GM19395 (cell line): ENCODE results near the gene CYB561A3.
A peak's percentile ranks its signal among the peaks of the same experiment; 100 is the strongest.
"Not testable (repeated sequence)": the region's sequence is repeated elsewhere in the genome, so short reads cannot be mapped to it uniquely, and the experiment has no call there.

ENCODE experiments used
- ATAC-seq: cut with Tn5 transposase; IDR thresholded peaks from one replicate; pipeline ENCODE4 v1.9.1; 2021; ENCODE audit warnings: mild to moderate bottlenecking, moderate library complexity; ENCODE audit not compliant: unreplicated experiment

Gene CYB561A3, protein sequence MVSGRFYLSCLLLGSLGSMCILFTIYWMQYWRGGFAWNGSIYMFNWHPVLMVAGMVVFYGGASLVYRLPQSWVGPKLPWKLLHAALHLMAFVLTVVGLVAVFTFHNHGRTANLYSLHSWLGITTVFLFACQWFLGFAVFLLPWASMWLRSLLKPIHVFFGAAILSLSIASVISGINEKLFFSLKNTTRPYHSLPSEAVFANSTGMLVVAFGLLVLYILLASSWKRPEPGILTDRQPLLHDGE

GRCh38 chr11:61361741-61362541 is at the start of gene CYB561A3, which contains the start of gene TMEM138:
Gene CYB561A3 (minus strand): TSS chr11:61361882. CDS start chr11:61356713, 5,169 bp downstream.
Gene TMEM138 (plus strand): TSS chr11:61362374. CDS start chr11:61364391, 2,017 bp downstream.
- peak; percentile 87 for ATAC-seq

- ATAC-seq = no peak
These were observed 45.5 kb upstream of the CYB561A3 start for GRCh38 chr11:61406991-61407728.

DNA sequence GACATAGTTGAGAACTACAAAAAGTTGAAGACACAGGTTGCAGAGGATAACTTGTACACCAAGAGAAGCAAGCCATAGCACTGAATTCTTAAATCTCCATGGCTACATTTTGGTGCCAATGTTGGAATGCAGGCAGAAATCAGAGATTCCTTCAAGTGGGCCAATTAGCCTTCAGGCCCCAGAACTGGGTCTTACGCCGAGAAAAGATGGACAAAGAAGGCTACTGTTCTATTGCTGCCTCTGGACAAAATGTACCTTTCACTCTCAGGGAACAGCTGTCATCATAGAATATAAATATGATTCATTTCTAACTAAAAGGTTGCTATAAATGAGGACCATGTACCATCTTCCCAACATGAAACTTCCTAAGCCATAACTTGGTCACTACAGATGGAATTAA is 44.4 kb upstream of the CYB561A3 start:
- no peak for ATAC-seq

DNA sequence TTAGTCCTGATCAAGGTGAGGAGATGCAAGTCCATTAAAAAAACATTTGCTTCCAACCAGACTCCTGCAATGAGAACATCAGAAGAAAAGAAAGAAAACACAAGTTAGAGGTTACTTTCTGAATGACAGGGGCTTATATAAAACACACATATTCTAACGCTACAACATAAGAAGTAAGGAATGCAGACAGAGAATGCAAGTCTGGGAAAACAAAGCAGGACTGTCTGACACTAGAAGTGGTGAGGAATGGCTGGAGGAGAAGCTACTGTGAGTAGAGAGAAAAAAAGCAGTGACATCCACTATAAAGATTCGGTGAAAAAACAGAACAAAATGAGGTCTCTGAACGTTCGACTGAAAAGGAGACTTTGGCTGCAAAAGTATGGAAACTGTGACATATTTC is 43.0 kb upstream of the CYB561A3 start:
- ATAC-seq = no peak

- no peak for ATAC-seq
These were observed 42.4 kb upstream of the CYB561A3 start for GRCh38 chr11:61404103-61404502.

DNA sequence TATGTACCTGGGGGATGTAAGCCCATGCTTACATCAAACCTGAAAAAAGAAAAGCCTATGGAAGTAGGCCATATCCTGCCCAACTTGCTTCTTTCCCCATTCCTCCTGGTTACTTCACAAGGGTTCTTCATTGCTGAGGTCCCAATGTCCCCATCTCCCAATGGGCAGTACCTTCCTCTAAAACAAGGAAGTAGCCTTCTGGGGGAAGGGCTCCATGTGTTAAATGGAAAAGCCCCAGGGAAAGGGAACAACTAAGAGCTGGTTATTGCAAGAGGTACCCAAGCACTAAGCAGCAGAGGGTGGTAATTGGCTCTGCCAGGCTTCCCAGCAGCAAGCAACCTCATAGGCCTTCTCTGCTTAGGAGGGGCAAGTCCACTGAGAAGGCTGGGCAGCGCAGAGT is 42.0 kb upstream of the CYB561A3 start:
- no peak for ATAC-seq

GRCh38 chr11:61401573-61401972 is 39.9 kb upstream of the CYB561A3 start:
- ATAC-seq = no peak

GRCh38 chr11:61401173-61401572 is 39.5 kb upstream of the CYB561A3 start:
- ATAC-seq = no peak

DNA sequence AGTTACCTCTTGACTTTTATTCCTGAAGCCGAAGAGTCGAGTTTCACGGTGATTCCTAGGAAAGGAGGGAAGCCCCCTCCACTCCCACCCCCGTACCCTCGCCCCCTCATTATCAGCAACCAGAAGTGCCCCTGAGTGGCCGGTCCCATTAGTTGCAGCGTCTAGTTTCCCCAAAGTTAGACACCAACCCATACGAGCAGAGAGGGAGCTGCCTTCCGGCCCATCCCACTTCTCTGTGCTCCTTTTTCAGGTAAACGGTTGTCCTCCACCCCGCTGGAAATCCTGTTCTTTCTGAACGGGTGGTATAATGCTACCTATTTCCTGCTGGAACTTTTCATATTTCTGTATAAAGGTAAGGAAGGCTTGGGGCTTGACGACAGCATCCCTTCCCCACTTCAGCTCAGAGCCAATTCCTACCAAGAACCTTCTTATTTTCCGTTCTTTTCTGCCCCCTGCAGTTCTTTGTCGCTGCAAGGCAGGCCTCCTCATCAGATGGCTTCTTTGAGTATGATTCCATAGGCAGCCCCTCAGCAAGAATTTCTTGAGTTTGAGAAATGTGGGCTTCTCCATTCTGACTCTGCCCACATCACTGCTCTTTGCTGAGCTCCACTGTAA is 31.4 kb upstream of the CYB561A3 start:
- ATAC-seq = peak; percentile 38

DNA sequence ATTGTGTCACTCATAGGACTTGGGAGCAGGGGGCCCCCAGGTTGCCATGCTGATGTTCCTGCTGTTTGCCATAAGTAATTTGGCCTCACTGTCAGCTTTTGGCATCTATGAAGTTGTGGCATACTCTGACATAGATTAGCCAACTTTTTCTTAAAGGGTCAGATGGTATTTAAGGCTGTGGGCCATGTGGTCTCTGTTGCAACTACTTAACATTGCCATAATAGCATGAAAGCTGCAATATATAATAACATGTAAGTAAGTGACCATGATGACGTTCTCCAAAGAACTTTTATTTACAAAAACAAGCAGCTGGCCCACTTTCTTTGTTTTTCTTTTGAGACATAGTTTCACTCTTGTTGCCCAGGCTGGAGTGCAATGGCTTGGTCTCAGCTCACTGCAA is 28.5 kb upstream of the CYB561A3 start:
- no peak for ATAC-seq

- no peak for ATAC-seq
These were observed 22.9 kb upstream of the CYB561A3 start for GRCh38 chr11:61384271-61385242.

- ATAC-seq = not testable (repeated sequence)
These were observed 22.2 kb upstream of the CYB561A3 start for GRCh38 chr11:61383859-61384258.

- no peak for ATAC-seq
These were observed 19.2 kb upstream of the CYB561A3 start for GRCh38 chr11:61380884-61381283.

DNA sequence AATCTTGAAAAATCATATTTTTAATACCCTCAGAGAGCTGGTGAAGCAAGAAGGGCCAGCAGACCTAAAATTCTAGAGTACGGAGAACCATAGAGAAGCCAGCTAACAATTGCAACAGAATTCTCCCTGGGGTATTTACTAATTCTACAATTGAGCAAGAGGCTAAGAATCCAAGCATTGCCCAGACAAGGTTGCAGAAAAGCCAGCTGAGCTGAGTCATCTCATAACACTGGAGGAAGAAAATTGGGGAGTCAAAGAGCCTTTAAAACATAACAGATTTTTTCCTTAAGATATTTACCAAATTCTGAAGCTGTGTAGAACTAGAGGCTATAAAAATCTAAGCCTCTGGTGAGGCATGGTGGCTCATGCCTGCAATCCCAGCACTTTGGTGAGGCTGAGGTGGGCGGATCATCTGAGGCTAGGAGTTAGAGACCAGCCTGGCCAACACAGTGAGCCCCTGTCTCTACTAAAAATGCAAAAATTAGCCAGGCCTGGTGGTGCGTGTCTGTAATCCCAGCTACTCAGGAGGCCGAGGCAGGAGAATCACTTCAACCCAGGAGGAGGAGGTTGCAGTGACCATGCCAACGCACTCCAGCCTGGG is 17.1 kb upstream of the CYB561A3 start:
- no peak for ATAC-seq

DNA sequence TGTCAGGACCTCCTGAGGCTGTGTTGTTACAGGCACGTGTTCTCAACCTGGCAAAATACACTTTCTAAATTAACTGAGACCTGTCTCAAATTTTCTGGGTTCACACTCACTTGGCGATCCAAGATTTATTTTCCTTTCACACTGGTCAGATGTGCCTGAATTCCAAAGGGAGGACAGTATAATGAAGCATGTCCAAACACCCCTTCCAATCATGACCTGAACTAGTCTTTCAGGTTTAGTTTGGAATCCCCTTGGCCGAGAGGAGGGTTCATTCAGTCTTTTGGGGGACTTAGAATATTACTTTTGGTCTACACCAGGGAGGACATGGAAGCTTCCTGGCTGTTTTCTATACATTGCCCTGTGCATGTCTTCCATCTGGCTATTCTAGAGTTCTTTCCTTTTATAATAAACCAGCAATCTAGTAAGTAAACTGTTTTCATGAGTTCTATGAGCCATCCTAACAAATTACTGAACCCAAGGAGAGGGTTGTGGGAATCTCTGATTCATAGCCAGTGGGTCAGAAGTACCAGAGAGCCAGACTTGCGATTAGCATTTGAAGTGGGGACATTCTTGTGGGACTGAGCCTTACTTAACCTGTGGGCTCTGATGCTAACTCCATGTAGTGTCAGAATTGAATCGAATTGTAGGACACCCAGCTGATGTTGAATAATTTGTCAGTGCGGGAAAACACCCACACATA is 15.9 kb upstream of the CYB561A3 start:
- ATAC-seq = no peak

DNA sequence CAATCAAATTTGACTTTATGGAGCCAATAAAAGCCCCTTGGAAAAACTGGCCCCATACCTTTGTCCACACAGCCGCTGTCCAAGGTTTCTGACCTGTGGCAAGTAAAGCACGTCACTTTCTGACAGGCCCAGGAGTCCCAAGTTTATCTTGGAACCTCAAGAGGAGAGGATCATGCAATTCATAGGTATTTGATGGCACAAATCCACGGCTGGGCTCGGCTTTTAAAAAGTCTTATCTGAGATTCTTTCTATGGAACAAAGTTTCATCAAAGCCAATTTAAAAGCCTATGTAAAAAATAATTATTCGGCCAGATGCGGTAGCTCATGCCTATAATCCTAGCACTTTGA is 14.1 kb upstream of the CYB561A3 start:
- no peak for ATAC-seq

DNA sequence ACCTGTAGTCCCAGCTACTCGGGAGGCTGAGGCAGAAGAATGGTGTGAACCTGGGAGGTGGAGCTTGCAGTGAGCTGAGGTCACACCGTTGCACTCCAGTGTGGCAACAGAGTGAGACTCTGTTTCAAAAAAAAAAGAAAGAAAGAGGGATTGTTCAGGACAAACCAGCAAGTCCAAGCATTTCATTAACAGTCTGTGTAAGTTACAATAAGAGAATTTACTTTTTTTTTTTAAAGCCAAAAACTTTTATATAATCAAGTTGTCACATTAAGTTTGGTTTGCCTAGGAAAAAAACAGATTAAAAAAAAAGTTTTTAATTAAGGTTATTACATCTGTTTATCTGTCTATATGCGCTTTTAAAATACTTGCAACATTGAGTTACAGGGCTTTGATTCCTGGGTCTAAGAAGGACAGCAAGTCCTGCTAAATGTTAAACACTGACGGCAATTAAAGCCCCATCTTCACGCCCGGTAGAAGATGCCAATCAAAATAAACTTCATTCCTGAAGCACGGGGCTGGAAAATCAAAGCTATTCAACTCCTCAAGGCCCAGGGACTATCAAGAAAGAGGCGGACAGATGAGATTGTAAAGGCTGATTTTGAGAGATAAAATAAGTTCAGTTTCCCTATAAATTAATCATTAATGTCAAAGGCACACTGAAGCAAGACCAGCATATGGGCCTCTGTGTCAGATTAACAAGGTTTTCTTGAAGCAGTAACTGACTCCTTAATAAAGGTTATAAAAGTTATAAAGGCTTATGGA is 11.2 kb upstream of the CYB561A3 start:
- ATAC-seq = no peak

DNA sequence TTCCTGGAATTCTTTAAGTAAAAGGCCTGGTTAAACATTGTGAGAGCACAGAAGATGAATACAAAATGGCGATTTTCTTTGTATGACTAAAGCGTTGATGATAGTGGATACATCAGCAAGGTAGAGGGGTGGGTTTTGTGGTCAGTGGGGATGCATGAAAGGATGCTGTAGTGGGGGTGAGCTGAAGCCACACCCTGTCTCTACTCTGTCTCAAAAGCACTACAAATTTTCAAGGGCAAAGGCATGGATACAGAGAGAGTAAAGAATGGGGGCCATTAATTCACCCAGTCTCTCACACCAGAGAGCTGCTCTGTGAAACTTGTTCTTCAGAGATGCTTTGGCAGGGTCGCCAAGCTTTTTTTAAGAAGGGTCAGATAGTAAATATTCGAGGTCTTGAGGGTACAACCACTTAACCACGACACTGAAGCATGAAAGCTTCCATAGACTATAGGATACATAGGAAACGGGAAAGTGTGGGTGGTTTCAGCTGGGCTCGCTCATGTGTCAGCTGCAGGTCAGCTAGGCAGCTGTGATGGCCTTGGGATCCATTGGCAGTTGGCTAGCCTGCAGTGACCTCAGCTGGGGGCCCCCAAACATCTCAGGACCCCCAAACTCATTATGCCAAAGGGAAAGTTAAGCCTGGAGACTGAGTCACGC is 8.8 kb upstream of the CYB561A3 start:
- ATAC-seq = no peak
